GM23338 (cell line): ENCODE measurements around the gene USP21. TPM values are rescaled to one million over a fixed set of nuclear protein-coding genes. Genes with fewer than 3 reads are reported as not detected.

ENCODE experiments used
- ATAC-seq: fragments of 200-7000 bp; cut with Tn5 transposase; 3 replicates; pipeline ENCODE4 v1.9.1; 2020
- DNase-seq: peaks from one replicate; pipeline ENCODE4 v3.0.0-alpha.2; 2015; ENCODE audit warnings: low spot score
- H2AFZ ChIP-seq: fragments of 200-600 bp; sonication (generic); 2 replicates; pipeline ENCODE4 v1.8.0; 2016; ENCODE audit warnings: antibody characterized with exemption, mild to moderate bottlenecking, moderate library complexity
- H3F3A ChIP-seq: fragments of 200-600 bp; sonication (generic); replicated peaks from 2 replicates; pipeline ENCODE4 v1.8.0; 2017; ENCODE audit warnings: antibody characterized with exemption, mixed run types, low read depth
- H3K27ac ChIP-seq: fragments of 200-600 bp; sonication (generic); 2 replicates; pipeline ENCODE4 v1.6.1; 2016; ENCODE audit warnings: low read depth
- H3K27me3 ChIP-seq: fragments of 200-600 bp; sonication (generic); 2 replicates; pipeline ENCODE4 v1.8.0; 2016; ENCODE audit warnings: mild to moderate bottlenecking, mixed run types, moderate library complexity; ENCODE audit not compliant: insufficient read depth
- H3K36me3 ChIP-seq: fragments of 200-600 bp; sonication (generic); 2 replicates; pipeline ENCODE4 v1.8.0; 2016; ENCODE audit warnings: mild to moderate bottlenecking; ENCODE audit not compliant: insufficient read depth
- H3K4me1 ChIP-seq: fragments of 200-600 bp; sonication (generic); 2 replicates; pipeline ENCODE4 v1.8.0; 2016; ENCODE audit warnings: mild to moderate bottlenecking, moderate library complexity; ENCODE audit not compliant: insufficient read depth
- H3K4me2 ChIP-seq: fragments of 200-600 bp; sonication (generic); 2 replicates; pipeline ENCODE4 v1.7.1; 2017; ENCODE audit warnings: mixed run types
- H3K4me3 ChIP-seq: fragments of 200-600 bp; sonication (generic); 2 replicates; pipeline ENCODE4 v1.6.1; 2016; ENCODE audit warnings: mixed run types
- H3K79me2 ChIP-seq: fragments of 200-600 bp; sonication (generic); replicated peaks from 2 replicates; pipeline ENCODE4 v1.8.0; 2017; ENCODE audit warnings: mild to moderate bottlenecking; ENCODE audit not compliant: insufficient read depth
- H3K9me2 ChIP-seq: fragments of 200-600 bp; sonication (generic); 2 replicates; pipeline ENCODE4 v1.8.0; 2017; ENCODE audit not compliant: insufficient read depth
- H4K20me1 ChIP-seq: fragments of 200-600 bp; sonication (generic); replicated peaks from 2 replicates; pipeline ENCODE4 v1.8.0; 2017; ENCODE audit warnings: mild to moderate bottlenecking; ENCODE audit not compliant: insufficient read depth
- H3K27ac Mint-ChIP-seq: 2 replicates; pipeline ENCODE4 v1.8.0; 2020; ENCODE audit warnings: inconsistent platforms, mild to moderate bottlenecking, moderate library complexity, mixed read lengths
- H3K27me3 Mint-ChIP-seq: 3 replicates; pipeline ENCODE4 v1.8.0; 2022; ENCODE audit warnings: low read depth, mild to moderate bottlenecking, moderate library complexity, mixed read lengths, inconsistent platforms; ENCODE audit not compliant: insufficient read depth, poor library complexity
- H3K36me3 Mint-ChIP-seq: 3 replicates; pipeline ENCODE4 v1.8.0; 2021; ENCODE audit warnings: low read depth, mild to moderate bottlenecking, inconsistent platforms, moderate library complexity, mixed read lengths
- H3K4me1 Mint-ChIP-seq: 3 replicates; pipeline ENCODE4 v1.8.0; 2020; ENCODE audit warnings: mild to moderate bottlenecking, inconsistent platforms, mixed read lengths
- H3K4me3 Mint-ChIP-seq: 3 replicates; pipeline ENCODE4 v1.8.0; 2021; ENCODE audit warnings: moderate library complexity, mild to moderate bottlenecking, inconsistent platforms, mixed read lengths
- H3K9me3 Mint-ChIP-seq: 3 replicates; pipeline ENCODE4 v1.8.0; 2020; ENCODE audit warnings: moderate library complexity, mild to moderate bottlenecking, inconsistent platforms, mixed read lengths
- EZH2 ChIP-seq: fragments of 200-600 bp; sonication (generic); IDR thresholded peaks from one replicate; pipeline ENCODE4 v1.8.0; 2017; ENCODE audit warnings: antibody characterized with exemption, mild to moderate bottlenecking, low read depth; ENCODE audit not compliant: unreplicated experiment
- NANOG ChIP-seq: IDR thresholded peaks from 2 replicates; pipeline ENCODE4 v1.6.1; 2016; ENCODE audit warnings: antibody characterized with exemption, borderline replicate concordance
- POLR2AphosphoS5 ChIP-seq: IDR thresholded peaks from 2 replicates; pipeline ENCODE4 v1.6.1; 2016; ENCODE audit warnings: antibody characterized with exemption, low read depth
- polyA plus RNA-seq: library from polyadenylated mRNA; unstranded; fragments of >200 nt; fragmentation: Nextera tagmentation; extraction: Ambion mirVana; gene quantifications from 2 replicates; pipeline ENCODE4 v1.2.1, GENCODE V29; 2016
- total RNA-seq: library from RNA; depleted of rRNA; stranded (reverse); fragments of >200 nt; shearing (Covaris generic); gene quantifications from 2 replicates; pipeline ENCODE4 v1.2.3, GENCODE V29; 2014
- TF ChIP-seq, protein P1 (sequence below), 2 experiments: fragments of 200-600 bp in 1 of 2; sonication (generic) in 1 of 2; conservative IDR thresholded peaks; 2 replicates each; pipeline versions ENCODE4 v1.5.1 to v1.6.1; 2016 to 2017; ENCODE audit warnings: antibody characterized with exemption in 2 of 2, low read depth in 2 of 2, mild to moderate bottlenecking in 2 of 2, moderate library complexity in 1 of 2
- TF ChIP-seq, protein P2 (sequence below): IDR thresholded peaks from 2 replicates; pipeline ENCODE4 v1.6.1; 2016; ENCODE audit warnings: antibody characterized with exemption

USP21 gene
- total and polyA plus RNA-seq, 2 experiments from 2014 or later, result 17.9 to 25.6 TPM

DNA sequence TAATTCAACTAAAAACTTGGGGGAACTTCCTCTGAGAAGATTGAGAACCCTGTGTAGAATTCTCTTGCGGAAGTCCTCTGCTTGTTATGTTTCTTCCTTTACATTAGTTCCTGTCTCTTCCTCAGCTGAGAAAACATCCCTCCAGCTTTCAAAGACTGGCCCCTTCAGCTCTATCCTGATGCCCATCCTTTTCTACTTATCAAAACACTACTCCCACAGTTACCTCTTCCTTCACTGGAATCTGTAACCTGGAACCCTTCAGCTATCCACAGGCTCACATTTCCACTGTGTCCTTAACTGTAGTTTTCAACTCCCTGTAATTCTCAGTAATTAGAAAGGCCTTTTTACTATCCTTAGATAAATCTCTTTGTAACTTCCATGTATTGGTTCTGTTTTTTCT lies 20.9 kb upstream of the USP21 start:
- H3K27me3 Mint-ChIP-seq, result no peaks in the 10 kb centered on the region
- no peak for ATAC-seq
- no peak overlapping the region for H3K27ac Mint-ChIP-seq
- Histone ChIP-seq H3K27ac (no peak overlapping the region), H3K36me3 (no peaks in the 10 kb centered on the region), H3F3A (peaks cover 6% of the 10 kb centered on the region), H3K4me1 (peaks cover 17% of the 10 kb centered on the region), H4K20me1 (no peaks in the 10 kb centered on the region; the same call in 1 of the 2 replicates), H3K4me3 (no peak overlapping the region), H3K4me2 (no peak overlapping the region), H3K9me2 (no peaks in the 10 kb centered on the region), H2AFZ (no peak overlapping the region), H3K27me3 (no peaks in the 10 kb centered on the region), H3K79me2 (peaks cover 25% of the 10 kb centered on the region)
- no peaks in the 10 kb centered on the region for H3K36me3 Mint-ChIP-seq
- H3K4me1 Mint-ChIP-seq, result peaks cover 4% of the 10 kb centered on the region; the same call in 2 of the 3 replicates
- TF ChIP-seq, protein P1, sequence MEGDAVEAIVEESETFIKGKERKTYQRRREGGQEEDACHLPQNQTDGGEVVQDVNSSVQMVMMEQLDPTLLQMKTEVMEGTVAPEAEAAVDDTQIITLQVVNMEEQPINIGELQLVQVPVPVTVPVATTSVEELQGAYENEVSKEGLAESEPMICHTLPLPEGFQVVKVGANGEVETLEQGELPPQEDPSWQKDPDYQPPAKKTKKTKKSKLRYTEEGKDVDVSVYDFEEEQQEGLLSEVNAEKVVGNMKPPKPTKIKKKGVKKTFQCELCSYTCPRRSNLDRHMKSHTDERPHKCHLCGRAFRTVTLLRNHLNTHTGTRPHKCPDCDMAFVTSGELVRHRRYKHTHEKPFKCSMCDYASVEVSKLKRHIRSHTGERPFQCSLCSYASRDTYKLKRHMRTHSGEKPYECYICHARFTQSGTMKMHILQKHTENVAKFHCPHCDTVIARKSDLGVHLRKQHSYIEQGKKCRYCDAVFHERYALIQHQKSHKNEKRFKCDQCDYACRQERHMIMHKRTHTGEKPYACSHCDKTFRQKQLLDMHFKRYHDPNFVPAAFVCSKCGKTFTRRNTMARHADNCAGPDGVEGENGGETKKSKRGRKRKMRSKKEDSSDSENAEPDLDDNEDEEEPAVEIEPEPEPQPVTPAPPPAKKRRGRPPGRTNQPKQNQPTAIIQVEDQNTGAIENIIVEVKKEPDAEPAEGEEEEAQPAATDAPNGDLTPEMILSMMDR (conservative IDR thresholded peaks at IDR 0.05; ENCODE audit: low read depth in 2 of 2), result no peak
- TF ChIP-seq, protein P2, sequence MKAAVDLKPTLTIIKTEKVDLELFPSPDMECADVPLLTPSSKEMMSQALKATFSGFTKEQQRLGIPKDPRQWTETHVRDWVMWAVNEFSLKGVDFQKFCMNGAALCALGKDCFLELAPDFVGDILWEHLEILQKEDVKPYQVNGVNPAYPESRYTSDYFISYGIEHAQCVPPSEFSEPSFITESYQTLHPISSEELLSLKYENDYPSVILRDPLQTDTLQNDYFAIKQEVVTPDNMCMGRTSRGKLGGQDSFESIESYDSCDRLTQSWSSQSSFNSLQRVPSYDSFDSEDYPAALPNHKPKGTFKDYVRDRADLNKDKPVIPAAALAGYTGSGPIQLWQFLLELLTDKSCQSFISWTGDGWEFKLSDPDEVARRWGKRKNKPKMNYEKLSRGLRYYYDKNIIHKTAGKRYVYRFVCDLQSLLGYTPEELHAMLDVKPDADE, result no peak
- TF ChIP-seq NANOG (no peak), POLR2AphosphoS5 (no peak)
- no peaks in the 10 kb centered on the region for H3K9me3 Mint-ChIP-seq
- DNase-seq, result no peak
- H3K4me3 Mint-ChIP-seq, result no peak overlapping the region

- peaks cover 8% of the 10 kb centered on the region; the same call in 1 of the 2 replicates for H3K4me1 ChIP-seq
- TF ChIP-seq EZH2, result no peak
- TF ChIP-seq, protein P1 (conservative IDR thresholded peaks at IDR 0.05; ENCODE audit: low read depth in 2 of 2), result peak; percentile 62 to 65
- no peaks in the 10 kb centered on the region for H3K36me3 ChIP-seq
- Mint-ChIP-seq H3K36me3 (no peaks in the 10 kb centered on the region), H3K9me3 (no peaks in the 10 kb centered on the region), H3K27me3 (no peaks in the 10 kb centered on the region), H3K27ac (no peak overlapping the region), H3K4me1 (peaks cover 4% of the 10 kb centered on the region; the same call in 2 of the 3 replicates), H3K4me3 (no peak overlapping the region)
- no peaks in the 10 kb centered on the region; the same call in 1 of the 2 replicates for H4K20me1 ChIP-seq
- peaks cover 12% of the 10 kb centered on the region for H3K79me2 ChIP-seq
- no peaks in the 10 kb centered on the region for H3K9me2 ChIP-seq
- no peak overlapping the region for H3K4me2 ChIP-seq
- peak overlapping the region; percentile 4; the same call in 1 of the 2 replicates for H3K27ac ChIP-seq
- no peak overlapping the region for H2AFZ ChIP-seq
- peak; percentile 81 for DNase-seq
- peak; percentile 64 for ATAC-seq
- no peaks in the 10 kb centered on the region; the same call in 1 of the 2 replicates for H3F3A ChIP-seq
- H3K27me3 ChIP-seq, result no peaks in the 10 kb centered on the region
- H3K4me3 ChIP-seq, result no peak overlapping the region
Observed at GRCh38 chr1:161139766-161140165, 19.5 kb upstream of the USP21 start.
